HG03558 (cell line): ENCODE data around the gene USP12.
"Not testable (repeated sequence)": the region's sequence is repeated elsewhere in the genome, so short reads cannot be mapped to it uniquely, and the experiment has no call there.

ENCODE experiments used
- ATAC-seq: cut with Tn5 transposase; IDR thresholded peaks from one replicate; pipeline ENCODE4 v1.9.1; 2021; ENCODE audit warnings: moderate number of reproducible peaks; ENCODE audit not compliant: unreplicated experiment; ENCODE audit errors: extremely low read depth

The USP12 gene, protein sequence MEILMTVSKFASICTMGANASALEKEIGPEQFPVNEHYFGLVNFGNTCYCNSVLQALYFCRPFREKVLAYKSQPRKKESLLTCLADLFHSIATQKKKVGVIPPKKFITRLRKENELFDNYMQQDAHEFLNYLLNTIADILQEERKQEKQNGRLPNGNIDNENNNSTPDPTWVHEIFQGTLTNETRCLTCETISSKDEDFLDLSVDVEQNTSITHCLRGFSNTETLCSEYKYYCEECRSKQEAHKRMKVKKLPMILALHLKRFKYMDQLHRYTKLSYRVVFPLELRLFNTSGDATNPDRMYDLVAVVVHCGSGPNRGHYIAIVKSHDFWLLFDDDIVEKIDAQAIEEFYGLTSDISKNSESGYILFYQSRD

GRCh38 chr13:27171244-27171826, at the start of gene USP12:
Gene USP12, minus strand, starts transcription at chr13:27171811. Its CDS starts 172 bp downstream, at chr13:27171639.
- no peak for ATAC-seq

- ATAC-seq, result no peak
These were observed 48.0 kb upstream of the USP12 start for GRCh38 chr13:27219611-27220010.

- not testable (repeated sequence) for ATAC-seq
These were observed 47.2 kb upstream of the USP12 start for GRCh38 chr13:27218861-27219260.

DNA sequence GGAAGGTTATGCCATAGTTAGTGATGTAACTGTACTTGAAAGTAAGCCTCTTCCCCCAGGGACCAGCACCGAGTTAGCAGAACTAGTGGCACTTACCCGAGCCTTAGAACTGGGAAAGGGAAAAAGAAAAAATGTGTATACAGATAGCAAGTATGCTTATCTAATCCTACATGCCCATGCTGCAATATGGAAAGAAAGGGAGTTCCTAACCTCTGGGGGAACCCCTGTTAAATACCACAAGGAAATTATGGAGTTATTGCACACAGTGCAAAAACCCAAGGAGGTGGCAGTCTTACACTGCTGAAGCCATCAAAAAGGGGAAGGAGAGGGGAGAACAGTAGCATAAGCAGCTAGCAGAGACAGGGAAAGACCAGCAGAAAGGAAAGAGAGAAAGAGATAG, 46.2 kb upstream of the USP12 start:
- not testable (repeated sequence) for ATAC-seq

DNA sequence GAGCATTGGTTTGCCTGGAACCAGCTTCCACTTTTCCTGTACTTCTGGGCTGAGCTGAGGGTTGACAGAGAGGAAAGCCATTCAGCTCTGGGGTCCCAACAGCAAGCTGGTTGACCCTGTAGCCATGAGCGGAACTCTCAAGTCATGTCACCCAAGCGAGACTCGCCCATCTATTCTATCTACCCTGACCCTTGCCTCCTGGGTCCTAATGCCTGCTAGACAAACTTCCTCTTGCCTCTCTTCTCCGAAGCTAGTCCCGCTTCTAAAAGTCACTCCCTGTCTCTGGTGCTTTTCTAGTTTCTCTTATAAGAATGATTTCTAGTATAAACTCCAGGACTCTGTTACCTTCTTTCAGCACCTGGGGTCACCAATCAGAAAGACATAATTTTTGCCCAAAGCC, 41.8 kb upstream of the USP12 start:
- ATAC-seq, result not testable (repeated sequence)

GRCh38 chr13:27211771-27212364, 40.3 kb upstream of the USP12 start:
- no peak for ATAC-seq

GRCh38 chr13:27211271-27211670, 39.7 kb upstream of the USP12 start:
- no peak for ATAC-seq

DNA sequence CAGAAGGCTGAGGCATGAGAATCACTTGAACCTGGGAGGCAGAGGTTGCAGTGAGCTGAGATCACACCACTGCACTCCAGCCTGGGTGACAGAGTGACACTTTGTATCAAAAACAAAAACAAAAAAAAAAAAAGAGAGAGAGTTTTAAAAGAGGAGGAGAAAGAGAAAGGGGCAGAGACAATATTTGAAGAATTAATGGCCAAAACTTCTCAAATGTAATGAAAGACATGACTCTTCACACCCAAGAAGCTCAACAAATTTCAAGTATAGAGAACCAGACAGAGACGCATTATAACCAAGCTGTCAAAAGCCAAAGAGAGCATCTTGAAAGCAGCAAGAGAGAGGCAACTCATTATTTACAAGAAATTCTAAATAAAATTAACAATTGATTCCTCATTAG, 36.9 kb upstream of the USP12 start:
- ATAC-seq, result no peak

DNA sequence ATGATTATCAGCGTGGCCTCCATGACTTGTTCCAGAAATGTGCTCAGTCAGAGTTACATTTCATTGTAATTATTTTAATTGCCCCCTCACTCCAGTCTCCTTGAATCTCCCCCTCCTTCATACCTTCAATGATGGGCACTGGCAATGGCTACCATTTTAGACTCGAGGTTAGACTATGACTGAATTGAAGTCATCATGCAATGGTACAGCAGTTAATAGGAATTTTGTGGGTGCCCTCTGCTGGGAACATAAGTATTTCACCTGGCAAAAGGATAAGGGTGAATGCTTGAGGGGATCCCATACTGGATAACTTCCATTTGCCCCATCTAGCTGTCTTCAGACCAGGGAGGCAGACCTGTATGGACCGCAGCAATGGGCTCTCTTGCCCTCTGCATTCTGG, 32.2 kb upstream of the USP12 start:
- no peak for ATAC-seq

DNA sequence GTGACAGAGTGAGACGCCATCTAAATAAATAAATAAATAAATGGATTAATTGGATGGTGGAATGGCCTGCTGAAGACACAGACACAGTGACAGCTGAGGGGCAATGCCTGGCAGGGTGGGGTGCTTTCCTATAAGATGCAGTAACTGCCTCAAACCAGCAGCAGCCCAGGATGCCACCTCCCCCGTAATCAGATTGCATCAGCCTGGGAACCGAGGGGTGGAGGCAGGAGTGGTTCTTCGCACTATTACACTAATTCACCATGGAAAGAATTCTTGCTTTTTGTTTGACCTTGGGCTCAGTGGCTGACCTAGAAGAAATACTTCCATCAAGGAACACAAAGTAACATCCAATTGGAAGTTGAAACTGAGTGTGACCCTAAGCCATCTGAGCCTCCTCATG, 31.6 kb upstream of the USP12 start:
- no peak for ATAC-seq

GRCh38 chr13:27201661-27202060, 30.1 kb upstream of the USP12 start:
- ATAC-seq, result no peak

GRCh38 chr13:27200413-27201070, 28.9 kb upstream of the USP12 start:
- no peak for ATAC-seq

GRCh38 chr13:27199696-27200095, 28.1 kb upstream of the USP12 start:
- no peak for ATAC-seq

- ATAC-seq, result no peak
These were observed 27.6 kb upstream of the USP12 start for GRCh38 chr13:27199211-27199610.

DNA sequence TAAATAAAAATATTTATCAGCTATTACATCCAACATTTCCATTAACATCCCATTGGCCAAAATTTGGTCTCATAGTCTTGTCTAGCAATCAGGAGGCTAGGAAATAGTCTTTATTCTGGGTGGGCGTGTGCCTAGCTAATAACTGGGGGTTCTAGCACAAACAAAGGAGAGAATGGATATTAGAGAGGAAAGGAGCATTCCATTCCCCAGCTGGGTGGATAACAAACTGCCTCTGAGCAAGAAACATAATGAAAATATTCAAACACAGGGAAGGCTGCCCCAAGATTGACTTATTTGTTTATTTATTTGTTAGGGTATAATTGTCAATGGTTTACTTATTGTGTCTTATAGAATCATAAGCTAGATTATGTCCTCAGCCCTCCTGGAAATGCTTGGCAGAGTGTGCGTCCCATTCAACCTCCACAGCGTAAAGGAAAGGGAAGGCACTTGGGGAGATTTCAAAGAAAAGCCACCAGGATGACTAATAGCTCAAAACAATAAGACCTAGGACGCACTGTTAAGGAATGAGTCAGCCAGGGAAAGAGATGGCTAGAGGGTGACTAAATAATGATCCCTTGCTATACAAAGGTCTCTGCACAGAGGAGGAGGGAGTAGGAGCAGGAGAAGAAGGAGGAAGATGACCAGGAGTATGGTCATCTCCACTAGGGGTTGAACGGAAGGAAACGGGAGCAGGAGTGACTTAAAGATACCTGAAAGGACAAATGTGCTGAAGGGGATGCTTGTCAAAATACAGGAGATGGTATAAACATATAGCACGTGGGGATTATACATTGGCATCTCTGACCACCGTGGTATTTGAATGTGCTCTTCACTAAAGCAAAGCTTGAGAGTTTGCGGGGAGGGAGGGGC, 23.5 kb upstream of the USP12 start:
- ATAC-seq, result no peak

DNA sequence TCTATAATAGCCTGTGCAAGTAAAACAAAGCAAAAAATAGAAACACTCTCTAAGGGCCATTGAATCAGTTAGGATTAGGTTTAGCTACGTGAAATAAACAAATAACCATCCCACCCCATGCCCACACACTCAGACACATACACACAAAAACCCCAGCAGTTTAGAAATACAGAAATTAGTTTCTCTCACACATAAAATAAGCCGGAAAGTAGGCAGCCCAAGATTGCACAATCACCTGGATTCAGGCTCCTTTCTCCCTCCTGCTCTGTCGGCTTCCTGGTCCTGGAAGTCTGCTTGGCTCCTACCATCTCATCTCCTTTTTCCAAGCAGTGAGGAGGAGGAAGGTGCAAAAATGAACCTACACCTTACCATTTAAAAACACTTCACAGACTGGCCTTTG, 22.6 kb upstream of the USP12 start:
- no peak for ATAC-seq

DNA sequence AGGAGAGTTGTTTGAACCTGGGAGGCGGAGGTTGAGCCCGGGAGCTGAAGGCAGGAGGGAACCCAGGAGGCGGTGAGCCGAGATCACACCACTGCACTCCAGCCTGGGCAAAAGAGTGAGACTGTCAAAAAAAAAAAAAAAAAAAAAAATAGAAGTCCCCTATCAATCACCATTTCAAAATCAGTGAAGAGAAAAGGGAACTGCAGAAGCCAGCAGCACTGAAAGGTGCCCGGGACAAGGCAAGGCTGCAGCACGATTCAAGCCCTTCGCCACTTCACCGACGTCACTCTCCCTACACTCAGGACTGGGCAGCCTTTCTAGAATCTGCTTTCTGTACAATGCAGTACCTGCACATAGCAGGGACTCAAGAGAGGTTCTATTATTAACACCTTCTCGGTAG, 21.9 kb upstream of the USP12 start:
- no peak for ATAC-seq

GRCh38 chr13:27192973-27193372, 21.4 kb upstream of the USP12 start:
- ATAC-seq, result no peak

- not testable (repeated sequence) for ATAC-seq
These were observed 20.8 kb upstream of the USP12 start for GRCh38 chr13:27192367-27192766.

- no peak for ATAC-seq
These were observed 17.6 kb upstream of the USP12 start for GRCh38 chr13:27189192-27189591.
